NT2/D1 (cell line): Measurements from ENCODE around the gene FANCG.

Experiments used
- DNase-seq: peaks from one replicate; pipeline ENCODE4 v3.0.0-alpha.2; 2011; ENCODE audit warnings: low read depth, low spot score
- H3K27me3 ChIP-seq: 2 replicates; pipeline ENCODE4 v1.6.0; 2011; ENCODE audit warnings: mild to moderate bottlenecking; ENCODE audit not compliant: insufficient read length, insufficient read depth
- H3K36me3 ChIP-seq: 2 replicates; pipeline ENCODE4 v1.6.1; 2011; ENCODE audit warnings: mild to moderate bottlenecking, low read length, mixed read lengths; ENCODE audit not compliant: insufficient read depth, insufficient read length
- H3K4me1 ChIP-seq: 2 replicates; pipeline ENCODE4 v1.5.1; 2011; ENCODE audit not compliant: insufficient read depth, insufficient read length
- H3K4me3 ChIP-seq: 2 replicates; pipeline ENCODE4 v1.5.1; 2011; ENCODE audit warnings: low read depth; ENCODE audit not compliant: insufficient read length
- H3K9ac ChIP-seq: 2 replicates; pipeline ENCODE4 v1.6.0; 2011; ENCODE audit warnings: low read depth; ENCODE audit not compliant: insufficient read length
- H3K9me3 ChIP-seq: 2 replicates; pipeline ENCODE4 v1.5.1; 2011; ENCODE audit warnings: mild to moderate bottlenecking, low read length; ENCODE audit not compliant: insufficient read depth
- SUZ12 ChIP-seq: IDR thresholded peaks from 2 replicates; pipeline ENCODE4 v1.6.1; 2011; ENCODE audit not compliant: insufficient read length, insufficient read depth; ENCODE audit errors: extremely low read depth
- YY1 ChIP-seq: IDR thresholded peaks from 2 replicates; pipeline ENCODE4 v1.6.1; 2011; ENCODE audit not compliant: insufficient read length, insufficient read depth
- ZNF274 ChIP-seq: IDR thresholded peaks from 2 replicates; pipeline ENCODE4 v1.6.1; 2011; ENCODE audit warnings: mild to moderate bottlenecking, low read depth, low read length

FANCG gene

GRCh38 chr9:35042081-35042604 is 37.6 kb downstream of the FANCG start:
- Histone ChIP-seq H3K4me3 (no peak overlapping the region), H3K4me1 (peaks cover 12% of the 10 kb centered on the region), H3K27me3 (no peaks in the 10 kb centered on the region), H3K36me3 (peaks cover 10% of the 10 kb centered on the region), H3K9me3 (no peaks in the 10 kb centered on the region), H3K9ac (no peak overlapping the region)
- DNase-seq = no peak
- TF ChIP-seq ZNF274 = no peak
- no peak for TF ChIP-seq YY1
- no peak for TF ChIP-seq SUZ12

GRCh38 chr9:35035851-35036701 is 43.7 kb downstream of the FANCG start:
- Histone ChIP-seq H3K27me3 (no peaks in the 10 kb centered on the region), H3K4me1 (no peaks in the 10 kb centered on the region), H3K4me3 (no peak overlapping the region), H3K9me3 (no peaks in the 10 kb centered on the region), H3K9ac (peak overlapping the region; percentile 6), H3K36me3 (no peaks in the 10 kb centered on the region)
- TF ChIP-seq YY1 (no peak), ZNF274 (no peak), SUZ12 (no peak)
- DNase-seq = no peak

- H3K36me3 ChIP-seq = no peaks in the 10 kb centered on the region
- DNase-seq = no peak
- TF ChIP-seq ZNF274 (no peak), YY1 (no peak), SUZ12 (no peak)
- H3K9ac ChIP-seq = no peak overlapping the region
- H3K27me3 ChIP-seq = no peaks in the 10 kb centered on the region
- no peak overlapping the region for H3K4me3 ChIP-seq
- H3K9me3 ChIP-seq = peaks cover 14% of the 10 kb centered on the region; the same call in 1 of the 2 replicates
- H3K4me1 ChIP-seq = no peaks in the 10 kb centered on the region
Observed at GRCh38 chr9:35033101-35033500, 46.6 kb downstream of the FANCG start.

GRCh38 chr9:35029852-35030251 is 49.9 kb downstream of the FANCG start:
- Histone ChIP-seq H3K27me3 (no peaks in the 10 kb centered on the region), H3K36me3 (no peaks in the 10 kb centered on the region), H3K4me1 (no peaks in the 10 kb centered on the region), H3K9me3 (peaks cover 17% of the 10 kb centered on the region; the same call in 1 of the 2 replicates), H3K4me3 (no peak overlapping the region), H3K9ac (no peak overlapping the region)
- no peak for DNase-seq
- TF ChIP-seq YY1 (no peak), ZNF274 (no peak), SUZ12 (no peak)

GRCh38 chr9:35029241-35029640 is 50.5 kb downstream of the FANCG start:
- TF ChIP-seq SUZ12 (no peak), ZNF274 (no peak), YY1 (no peak)
- peaks cover 19% of the 10 kb centered on the region; the same call in 1 of the 2 replicates for H3K9me3 ChIP-seq
- no peaks in the 10 kb centered on the region for H3K27me3 ChIP-seq
- H3K9ac ChIP-seq = no peak overlapping the region
- no peak overlapping the region for H3K4me3 ChIP-seq
- H3K4me1 ChIP-seq = no peaks in the 10 kb centered on the region
- no peaks in the 10 kb centered on the region for H3K36me3 ChIP-seq
- DNase-seq = no peak

- Histone ChIP-seq H3K4me1 (no peaks in the 10 kb centered on the region), H3K9ac (no peak overlapping the region), H3K27me3 (no peaks in the 10 kb centered on the region), H3K4me3 (no peak overlapping the region), H3K9me3 (peaks cover 27% of the 10 kb centered on the region; the same call in 1 of the 2 replicates), H3K36me3 (no peaks in the 10 kb centered on the region)
- no peak for TF ChIP-seq SUZ12
- TF ChIP-seq YY1 = no peak
- TF ChIP-seq ZNF274 = no peak
- no peak for DNase-seq
Observed at GRCh38 chr9:35028341-35028740, 51.4 kb downstream of the FANCG start.

- H3K4me1 ChIP-seq = no peaks in the 10 kb centered on the region
- no peaks in the 10 kb centered on the region for H3K27me3 ChIP-seq
- peaks cover 27% of the 10 kb centered on the region; the same call in 1 of the 2 replicates for H3K9me3 ChIP-seq
- no peak overlapping the region for H3K9ac ChIP-seq
- TF ChIP-seq YY1 = no peak
- TF ChIP-seq SUZ12 = no peak
- TF ChIP-seq ZNF274 = no peak
- DNase-seq = no peak
- H3K36me3 ChIP-seq = no peaks in the 10 kb centered on the region
- H3K4me3 ChIP-seq = no peak overlapping the region
Observed at GRCh38 chr9:35027860-35028259, 51.9 kb downstream of the FANCG start.
